Measurements from ENCODE around the gene SGCD. TPM values are rescaled to one million over a fixed set of nuclear protein-coding genes. Genes with fewer than 3 reads are reported as not detected.

Gene SGCD
- total RNA-seq, 2 donors from 2014 or later, result 1.0 to 2.2 TPM

DNA sequence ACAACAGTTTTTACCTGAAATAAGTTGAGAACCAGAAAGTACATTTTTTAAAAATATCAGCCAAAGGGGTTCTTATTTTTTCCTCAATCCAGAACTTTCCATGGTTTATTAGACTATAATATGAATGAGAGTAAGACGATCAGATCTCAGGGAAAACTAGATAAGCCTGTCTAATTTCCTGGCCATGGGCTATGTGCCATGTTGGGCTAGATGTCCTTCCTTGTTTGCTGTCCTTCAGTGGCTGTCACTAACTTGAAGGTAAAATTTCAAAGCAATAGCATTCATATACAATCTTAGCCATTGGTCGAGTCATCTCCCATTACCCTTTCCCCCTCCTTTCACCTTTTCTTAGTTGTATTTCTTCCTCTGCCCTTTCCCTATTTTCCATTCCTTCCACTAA lies 343.7 kb downstream of the SGCD start:
- no peaks in the 10 kb centered on the region for H3K27me3 ChIP-seq
- no peaks in the 10 kb centered on the region for H3K4me1 ChIP-seq
- H3K9ac ChIP-seq (ENCODE audit: low read depth in 2 of 2, low read length in 2 of 2), result no peak overlapping the region
- TF ChIP-seq, protein P1, sequence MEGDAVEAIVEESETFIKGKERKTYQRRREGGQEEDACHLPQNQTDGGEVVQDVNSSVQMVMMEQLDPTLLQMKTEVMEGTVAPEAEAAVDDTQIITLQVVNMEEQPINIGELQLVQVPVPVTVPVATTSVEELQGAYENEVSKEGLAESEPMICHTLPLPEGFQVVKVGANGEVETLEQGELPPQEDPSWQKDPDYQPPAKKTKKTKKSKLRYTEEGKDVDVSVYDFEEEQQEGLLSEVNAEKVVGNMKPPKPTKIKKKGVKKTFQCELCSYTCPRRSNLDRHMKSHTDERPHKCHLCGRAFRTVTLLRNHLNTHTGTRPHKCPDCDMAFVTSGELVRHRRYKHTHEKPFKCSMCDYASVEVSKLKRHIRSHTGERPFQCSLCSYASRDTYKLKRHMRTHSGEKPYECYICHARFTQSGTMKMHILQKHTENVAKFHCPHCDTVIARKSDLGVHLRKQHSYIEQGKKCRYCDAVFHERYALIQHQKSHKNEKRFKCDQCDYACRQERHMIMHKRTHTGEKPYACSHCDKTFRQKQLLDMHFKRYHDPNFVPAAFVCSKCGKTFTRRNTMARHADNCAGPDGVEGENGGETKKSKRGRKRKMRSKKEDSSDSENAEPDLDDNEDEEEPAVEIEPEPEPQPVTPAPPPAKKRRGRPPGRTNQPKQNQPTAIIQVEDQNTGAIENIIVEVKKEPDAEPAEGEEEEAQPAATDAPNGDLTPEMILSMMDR (IDR thresholded peaks at IDR 0.05), result no peak
- no peaks in the 10 kb centered on the region for H3K9me3 ChIP-seq
- H3K4me3 ChIP-seq, result no peak overlapping the region
- DNase-seq, result no peak
- no peaks in the 10 kb centered on the region for H3K36me3 ChIP-seq
- H3K27ac ChIP-seq, result no peak overlapping the region
- intact Hi-C loops (cut with DNase I), result no loop called here

DNA sequence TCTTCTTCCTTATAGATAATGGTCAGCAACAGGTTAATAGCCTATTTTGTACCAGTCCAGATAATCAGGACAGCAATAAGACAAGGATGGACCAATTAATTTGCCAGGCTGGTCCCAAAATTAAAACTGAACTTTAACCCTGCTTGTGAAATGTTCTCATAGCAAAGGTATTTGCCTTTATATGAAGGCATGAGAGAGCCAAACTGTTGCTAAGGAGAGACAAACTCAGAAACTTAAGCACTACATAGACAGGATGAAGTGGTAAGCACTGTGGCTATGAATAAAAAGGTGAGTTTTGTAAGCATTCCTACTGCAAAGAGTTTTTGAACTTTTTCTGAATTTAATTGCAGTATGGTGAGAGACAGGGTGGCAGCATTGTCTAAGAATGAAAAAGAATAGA lies 348.4 kb downstream of the SGCD start:
- intact Hi-C loops (cut with DNase I), result no loop called here
- H3K9me3 ChIP-seq, result no peaks in the 10 kb centered on the region
- no peak overlapping the region for H3K9ac ChIP-seq (ENCODE audit: low read depth in 2 of 2, low read length in 2 of 2)
- no peak for DNase-seq
- no peak overlapping the region for H3K4me3 ChIP-seq
- H3K4me1 ChIP-seq, result no peaks in the 10 kb centered on the region
- H3K27ac ChIP-seq, result no peak overlapping the region
- TF ChIP-seq, protein P1 (IDR thresholded peaks at IDR 0.05), result no peak
- no peaks in the 10 kb centered on the region for H3K36me3 ChIP-seq
- no peaks in the 10 kb centered on the region for H3K27me3 ChIP-seq

DNA sequence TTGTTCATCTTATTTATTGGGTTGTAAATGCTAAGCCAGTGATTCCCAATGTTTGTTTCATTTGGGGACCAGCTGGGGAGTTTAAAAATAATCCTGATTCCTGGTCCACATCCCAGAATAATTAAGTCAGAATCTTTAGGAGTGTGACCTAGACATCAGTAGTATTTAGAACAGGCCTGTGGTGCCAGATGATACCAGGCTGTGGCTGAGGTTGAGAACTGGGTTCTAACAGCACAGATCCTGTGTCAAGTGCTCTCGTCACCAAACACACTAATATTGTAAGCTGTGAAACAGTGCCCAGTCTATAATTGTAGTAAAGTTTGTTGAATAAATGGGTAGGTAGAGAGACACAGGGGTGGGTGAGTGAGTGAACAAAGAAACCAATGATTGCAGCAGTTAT lies 351.0 kb downstream of the SGCD start:
- intact Hi-C loops (cut with DNase I), result no loop called here
- no peak overlapping the region for H3K27ac ChIP-seq
- DNase-seq, result no peak
- no peak overlapping the region for H3K9ac ChIP-seq (ENCODE audit: low read depth in 2 of 2, low read length in 2 of 2)
- no peaks in the 10 kb centered on the region for H3K36me3 ChIP-seq
- no peak overlapping the region for H3K4me3 ChIP-seq
- no peaks in the 10 kb centered on the region for H3K27me3 ChIP-seq
- no peaks in the 10 kb centered on the region for H3K4me1 ChIP-seq
- TF ChIP-seq, protein P1 (IDR thresholded peaks at IDR 0.05), result no peak
- no peaks in the 10 kb centered on the region for H3K9me3 ChIP-seq

DNA sequence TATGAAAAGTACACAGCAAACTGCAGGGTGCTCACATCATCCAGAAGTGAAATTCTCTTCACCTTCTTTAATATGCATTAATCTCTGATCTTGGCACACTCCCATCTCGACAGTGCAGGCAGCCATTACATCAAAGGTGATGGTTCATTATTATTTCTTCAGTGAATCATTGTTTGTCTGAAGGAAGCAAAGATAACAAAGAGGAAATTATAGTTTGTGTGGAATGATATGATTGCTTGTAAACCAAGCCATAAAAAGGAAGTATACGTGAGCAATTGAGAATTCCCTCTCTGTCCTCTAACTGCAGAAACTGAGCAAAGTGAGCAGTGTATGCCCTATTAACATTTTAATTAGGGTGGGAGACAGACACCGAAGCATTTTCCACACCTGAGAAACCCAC lies 351.5 kb downstream of the SGCD start:
- no peak overlapping the region for H3K9ac ChIP-seq (ENCODE audit: low read depth in 2 of 2, low read length in 2 of 2)
- no peak for DNase-seq
- no peak overlapping the region for H3K4me3 ChIP-seq
- no peaks in the 10 kb centered on the region for H3K9me3 ChIP-seq
- H3K36me3 ChIP-seq, result no peaks in the 10 kb centered on the region
- H3K27ac ChIP-seq, result no peak overlapping the region
- no peaks in the 10 kb centered on the region for H3K4me1 ChIP-seq
- TF ChIP-seq, protein P1 (IDR thresholded peaks at IDR 0.05), result no peak
- no peaks in the 10 kb centered on the region for H3K27me3 ChIP-seq
- intact Hi-C loops (cut with DNase I), result no loop called here

DNA sequence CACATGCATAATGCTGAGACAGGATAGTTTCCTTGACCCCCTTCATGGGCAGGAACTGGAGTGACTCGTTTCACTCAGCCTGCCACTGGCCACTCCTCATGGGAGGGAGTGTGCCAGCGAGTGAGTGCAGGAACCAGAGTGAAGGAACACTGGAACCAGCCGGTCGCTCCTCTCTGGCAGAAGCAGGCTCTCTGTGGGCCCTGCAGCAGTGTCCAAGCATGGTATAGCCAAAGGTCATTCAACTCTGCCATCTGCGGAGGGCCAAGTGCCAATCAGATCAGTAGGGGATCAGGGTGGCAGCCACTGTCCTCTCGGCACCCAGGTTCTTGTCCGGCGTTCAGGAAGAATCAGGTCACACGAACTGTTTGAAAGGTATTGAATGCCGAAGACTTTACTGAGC lies 353.9 kb downstream of the SGCD start:
- DNase-seq, result no peak
- no peaks in the 10 kb centered on the region for H3K9me3 ChIP-seq
- TF ChIP-seq, protein P1 (IDR thresholded peaks at IDR 0.05), result no peak
- H3K27me3 ChIP-seq, result no peaks in the 10 kb centered on the region
- no peak overlapping the region for H3K9ac ChIP-seq (ENCODE audit: low read depth in 2 of 2, low read length in 2 of 2)
- no peak overlapping the region for H3K4me3 ChIP-seq
- H3K36me3 ChIP-seq, result no peaks in the 10 kb centered on the region
- H3K4me1 ChIP-seq, result no peaks in the 10 kb centered on the region
- intact Hi-C loops (cut with DNase I), result no loop called here
- H3K27ac ChIP-seq, result no peak overlapping the region

DNA sequence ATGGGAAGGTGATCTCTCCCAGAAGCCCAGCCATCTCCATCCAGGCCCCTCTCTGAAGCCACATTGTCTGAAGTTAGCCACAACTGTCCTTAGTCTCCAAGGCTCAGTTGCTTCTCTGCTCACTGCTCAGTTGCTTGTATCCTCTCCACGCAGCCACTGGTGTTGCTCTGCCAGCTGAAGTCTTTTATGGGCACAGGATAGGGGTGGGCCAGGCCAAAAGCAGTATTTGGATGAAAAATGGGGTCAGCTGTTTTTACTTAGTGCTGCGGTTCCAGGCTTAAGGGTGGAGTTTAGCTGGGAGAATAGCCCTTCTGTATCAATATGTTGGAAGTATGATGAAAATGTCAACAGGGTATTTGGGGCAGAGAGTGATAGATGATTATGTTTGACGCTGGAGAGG lies 354.3 kb downstream of the SGCD start:
- no peak overlapping the region for H3K9ac ChIP-seq (ENCODE audit: low read depth in 2 of 2, low read length in 2 of 2)
- no peak overlapping the region for H3K4me3 ChIP-seq
- H3K9me3 ChIP-seq, result no peaks in the 10 kb centered on the region
- TF ChIP-seq, protein P1 (IDR thresholded peaks at IDR 0.05), result no peak
- no peaks in the 10 kb centered on the region for H3K27me3 ChIP-seq
- no peaks in the 10 kb centered on the region for H3K36me3 ChIP-seq
- no peak for DNase-seq
- H3K4me1 ChIP-seq, result no peaks in the 10 kb centered on the region
- H3K27ac ChIP-seq, result no peak overlapping the region
- intact Hi-C loops (cut with DNase I), result no loop called here

Measured in colonic mucosa (tissue), 4 donors.